HepG2 (cell line): ENCODE data around the gene GPATCH8.

ENCODE experiments used
- CTCF ChIP-seq: sonication (generic); formaldehyde crosslinking; IDR thresholded peaks from 2 replicates; pipeline ENCODE4 v1.5.0; 2020; ENCODE audit warnings: mild to moderate bottlenecking, missing genetic modification reagents, moderate library complexity
- MAX ChIP-seq: IDR thresholded peaks from 2 replicates; pipeline ENCODE4 v1.6.1; 2012; ENCODE audit warnings: inconsistent platforms

- TF ChIP-seq MAX, result no peak
- no peak for TF ChIP-seq CTCF
These were observed 150.2 kb downstream of the GPATCH8 start for GRCh38 chr17:44352828-44353671.
